ENCODE measurements around the gene ZNF79.

The ZNF79 gene

DNA sequence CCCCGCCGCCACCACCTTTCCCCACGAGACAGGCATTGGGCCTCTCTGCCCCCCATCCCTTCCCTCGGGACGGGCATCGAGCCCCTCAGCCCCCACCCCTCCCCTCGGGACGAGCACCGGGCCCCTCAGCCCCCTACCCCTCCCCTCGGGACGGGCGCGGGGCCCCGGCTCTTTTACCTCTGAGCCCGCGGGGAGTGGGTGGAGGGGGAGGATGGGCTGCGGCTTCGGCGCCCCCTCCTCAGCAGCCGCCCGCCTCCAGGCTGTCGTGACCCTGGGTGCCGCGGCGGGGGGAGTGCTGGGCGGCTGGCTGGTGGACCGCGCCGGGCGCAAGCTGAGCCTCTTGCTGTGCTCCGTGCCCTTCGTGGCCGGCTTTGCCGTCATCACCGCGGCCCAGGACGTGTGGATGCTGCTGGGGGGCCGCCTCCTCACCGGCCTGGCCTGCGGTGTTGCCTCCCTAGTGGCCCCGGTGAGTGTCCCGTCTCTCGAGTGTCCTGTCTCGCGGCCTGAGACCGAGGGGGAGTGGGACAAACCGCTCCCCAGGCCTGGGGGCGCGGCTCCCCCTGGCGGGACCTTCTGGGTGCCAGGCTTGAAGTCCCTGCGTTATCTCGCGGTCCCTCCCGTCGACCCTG is 26.4 kb upstream of the ZNF79 start:
- peak; percentile 76 for DNase-seq

DNA sequence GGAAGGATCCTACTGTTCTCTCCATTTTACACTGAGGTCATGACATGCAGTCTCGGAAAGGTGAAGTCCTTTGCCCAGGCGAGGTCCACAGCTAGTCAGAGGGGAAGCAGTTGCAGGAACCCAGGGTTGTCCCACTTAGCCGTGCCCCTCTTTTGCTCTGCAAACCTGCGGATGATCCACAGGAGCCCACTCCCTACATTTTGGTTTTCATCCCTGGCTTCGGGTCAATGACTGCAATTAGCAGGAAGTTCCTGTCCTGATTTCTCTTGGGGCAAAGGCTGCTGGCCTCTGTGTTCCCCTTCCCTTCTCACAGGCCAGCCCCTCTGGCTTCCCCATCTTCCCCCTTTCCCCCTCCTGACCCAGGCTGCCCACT is 25.9 kb upstream of the ZNF79 start:
- no peak for DNase-seq

DNA sequence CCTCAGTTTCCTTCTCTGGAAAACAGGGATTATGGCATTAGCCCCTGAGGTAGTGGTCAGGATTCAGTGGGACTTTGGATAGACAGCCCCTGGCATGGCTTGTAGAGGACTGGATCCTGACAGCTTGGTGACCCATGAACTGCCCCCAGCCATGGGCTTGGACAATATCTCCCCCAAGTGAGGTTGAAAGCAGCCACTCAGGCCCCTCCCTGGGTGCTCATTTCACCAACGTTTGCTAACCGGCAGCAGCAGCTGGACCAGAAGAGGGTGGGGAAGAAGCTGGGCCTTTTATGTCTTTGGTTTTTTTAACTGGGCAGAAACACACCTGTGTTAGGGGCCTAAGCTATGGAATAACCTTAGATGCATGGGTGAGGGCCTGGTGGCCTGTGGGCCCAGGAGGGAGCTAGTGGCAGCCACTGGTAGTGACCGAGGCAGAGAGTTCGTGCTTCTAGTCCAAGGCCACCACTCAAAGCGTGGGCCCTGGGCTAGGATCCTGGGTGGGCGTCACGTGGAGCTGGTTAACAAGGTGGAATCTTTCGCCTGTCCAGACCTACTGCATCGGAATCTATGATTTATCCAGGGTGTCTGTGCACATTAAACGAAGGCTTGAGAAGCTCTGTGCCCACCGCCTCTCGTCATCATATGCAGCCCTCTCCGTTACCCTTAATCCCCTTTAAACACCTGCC is 25.3 kb upstream of the ZNF79 start:
- no peak for DNase-seq

DNA sequence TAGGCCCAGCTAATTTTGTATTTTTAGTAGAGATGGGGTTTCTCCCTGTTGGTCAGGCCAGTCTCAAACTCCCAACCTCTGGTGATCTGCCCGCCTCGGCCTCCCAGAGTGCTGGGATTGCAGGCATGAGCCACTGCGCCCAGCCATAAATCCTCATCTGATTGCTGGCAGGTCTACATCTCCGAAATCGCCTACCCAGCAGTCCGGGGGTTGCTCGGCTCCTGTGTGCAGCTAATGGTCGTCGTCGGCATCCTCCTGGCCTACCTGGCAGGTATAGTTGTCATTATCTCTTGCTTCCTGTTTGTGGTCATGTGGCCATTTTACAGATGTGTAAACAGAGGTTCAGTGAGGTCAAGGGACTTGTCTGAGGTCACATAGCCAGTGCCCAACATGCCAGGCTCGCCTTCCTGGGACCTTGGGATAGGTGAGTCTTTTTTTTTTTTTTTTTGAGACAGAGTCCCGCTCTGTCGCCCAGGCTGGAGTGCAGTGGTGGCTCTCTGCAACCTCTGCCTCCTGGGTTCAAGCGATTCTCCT is 24.4 kb upstream of the ZNF79 start:
- no peak for DNase-seq

DNA sequence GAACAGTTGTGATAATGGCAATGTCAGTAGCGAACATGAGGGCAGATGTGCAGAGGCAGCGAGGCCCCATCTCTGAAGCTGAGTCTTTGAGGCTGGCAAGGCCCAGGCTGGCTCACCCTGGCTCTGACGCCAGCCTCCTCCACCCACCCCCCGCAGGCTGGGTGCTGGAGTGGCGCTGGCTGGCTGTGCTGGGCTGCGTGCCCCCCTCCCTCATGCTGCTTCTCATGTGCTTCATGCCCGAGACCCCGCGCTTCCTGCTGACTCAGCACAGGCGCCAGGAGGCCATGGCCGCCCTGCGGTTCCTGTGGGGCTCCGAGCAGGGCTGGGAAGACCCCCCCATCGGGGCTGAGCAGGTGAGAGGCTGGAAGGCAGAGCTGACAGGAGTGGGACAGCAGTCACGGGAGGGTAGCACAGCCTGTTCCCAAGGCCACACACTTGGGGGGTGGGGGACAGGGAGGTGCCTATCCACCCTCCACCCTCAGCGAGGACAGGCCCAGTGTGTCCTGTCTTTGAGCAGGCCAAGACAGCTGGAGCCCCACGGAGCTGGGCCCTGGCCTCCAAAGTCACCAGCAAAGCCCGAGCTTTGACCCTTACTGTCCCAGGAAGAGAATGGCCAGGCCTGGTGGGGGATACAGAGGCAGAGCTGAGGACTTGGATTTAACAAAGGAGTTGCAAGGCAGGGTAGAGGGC is 21.6 kb upstream of the ZNF79 start:
- DNase-seq, result no peak

DNA sequence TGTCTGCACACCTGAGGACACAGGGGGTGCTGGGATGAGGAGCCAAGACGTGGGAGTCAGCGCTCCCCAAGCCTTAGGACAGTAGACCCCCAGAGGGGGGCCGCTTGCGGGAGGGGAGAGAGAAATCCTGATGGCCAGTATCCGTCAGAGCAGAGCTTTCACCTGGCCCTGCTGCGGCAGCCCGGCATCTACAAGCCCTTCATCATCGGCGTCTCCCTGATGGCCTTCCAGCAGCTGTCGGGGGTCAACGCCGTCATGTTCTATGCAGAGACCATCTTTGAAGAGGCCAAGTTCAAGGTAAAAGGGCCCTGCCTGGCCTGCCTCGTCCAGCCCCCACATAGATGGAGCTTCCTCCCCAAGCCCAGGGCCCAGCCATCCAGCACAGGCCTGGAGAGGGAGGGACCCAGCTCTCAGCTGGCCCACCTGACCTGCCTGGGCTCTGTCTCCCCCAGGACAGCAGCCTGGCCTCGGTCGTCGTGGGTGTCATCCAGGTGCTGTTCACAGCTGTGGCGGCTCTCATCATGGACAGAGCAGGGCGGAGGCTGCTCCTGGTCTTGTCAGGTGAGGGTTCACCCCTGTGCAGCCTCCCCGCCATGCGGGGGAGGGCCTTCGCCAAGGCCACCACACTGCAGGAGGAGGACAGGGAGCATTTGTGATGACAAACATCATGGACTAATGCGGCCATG is 20.5 kb upstream of the ZNF79 start:
- DNase-seq, result no peak

DNA sequence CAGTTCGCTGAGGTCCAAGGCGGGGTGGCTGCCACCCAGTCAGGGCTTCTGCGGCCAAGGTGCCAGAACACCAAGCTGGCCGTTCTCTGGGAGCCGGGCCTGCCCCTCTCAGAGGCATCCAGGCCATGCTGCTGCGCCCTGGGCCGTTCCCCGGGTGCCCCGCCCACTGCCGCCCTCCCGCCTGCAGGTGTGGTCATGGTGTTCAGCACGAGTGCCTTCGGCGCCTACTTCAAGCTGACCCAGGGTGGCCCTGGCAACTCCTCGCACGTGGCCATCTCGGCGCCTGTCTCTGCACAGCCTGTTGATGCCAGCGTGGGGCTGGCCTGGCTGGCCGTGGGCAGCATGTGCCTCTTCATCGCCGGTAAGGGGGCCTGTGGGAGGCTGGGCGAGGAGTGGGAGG is 19.6 kb upstream of the ZNF79 start:
- DNase-seq, result no peak

DNA sequence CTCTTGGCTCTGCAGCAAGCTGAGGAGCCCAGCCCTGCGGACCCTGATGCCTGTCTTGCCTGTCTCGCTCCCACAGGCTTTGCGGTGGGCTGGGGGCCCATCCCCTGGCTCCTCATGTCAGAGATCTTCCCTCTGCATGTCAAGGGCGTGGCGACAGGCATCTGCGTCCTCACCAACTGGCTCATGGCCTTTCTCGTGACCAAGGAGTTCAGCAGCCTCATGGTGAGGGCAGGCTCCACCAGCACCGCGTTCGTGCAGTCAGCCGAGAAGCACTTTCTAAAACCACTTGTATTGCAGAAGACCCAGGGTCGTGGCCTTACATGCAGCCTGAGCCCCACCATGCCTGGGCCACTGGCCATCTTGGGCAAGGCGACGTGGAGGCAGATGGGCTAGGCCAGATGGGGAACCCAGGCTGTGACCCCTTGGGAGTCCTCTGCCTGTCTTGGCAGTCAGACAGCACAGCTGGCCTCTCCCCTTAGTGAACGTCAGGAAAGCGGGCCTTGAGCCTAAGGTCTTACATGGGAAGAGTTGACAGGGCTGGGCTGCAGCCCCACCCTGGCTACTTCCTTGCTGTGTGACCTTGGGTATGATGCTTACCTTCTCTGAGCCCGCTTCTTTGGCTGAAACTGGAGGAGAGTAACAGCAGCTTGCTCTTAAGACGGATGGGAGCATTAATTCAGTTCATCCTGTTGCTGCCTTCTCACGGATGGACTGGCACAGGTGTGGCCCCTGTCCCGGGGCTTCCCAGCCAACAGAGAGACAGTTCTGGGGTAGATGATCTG is 18.6 kb upstream of the ZNF79 start:
- no peak for DNase-seq

DNA sequence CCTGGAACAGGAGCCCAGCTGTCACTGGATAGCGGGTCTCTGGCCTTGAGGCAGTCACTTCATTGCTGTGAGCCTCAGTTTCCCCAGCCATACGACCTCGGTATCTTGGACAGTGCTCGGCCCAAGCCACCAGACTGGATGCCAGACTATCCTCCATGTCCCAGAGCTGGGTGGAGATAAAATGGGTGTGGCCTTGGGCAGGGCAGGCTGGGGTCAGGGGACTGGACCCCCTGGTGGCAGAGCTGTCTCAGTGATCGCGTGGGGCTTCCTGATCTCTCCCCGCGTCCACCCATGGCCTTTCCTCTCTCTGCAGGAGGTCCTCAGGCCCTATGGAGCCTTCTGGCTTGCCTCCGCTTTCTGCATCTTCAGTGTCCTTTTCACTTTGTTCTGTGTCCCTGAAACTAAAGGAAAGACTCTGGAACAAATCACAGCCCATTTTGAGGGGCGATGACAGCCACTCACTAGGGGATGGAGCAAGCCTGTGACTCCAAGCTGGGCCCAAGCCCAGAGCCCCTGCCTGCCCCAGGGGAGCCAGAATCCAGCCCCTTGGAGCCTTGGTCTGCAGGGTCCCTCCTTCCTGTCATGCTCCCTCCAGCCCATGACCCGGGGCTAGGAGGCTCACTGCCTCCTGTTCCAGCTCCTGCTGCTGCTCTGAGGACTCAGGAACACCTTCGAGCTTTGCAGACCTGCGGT is 17.2 kb upstream of the ZNF79 start:
- no peak for DNase-seq

DNA sequence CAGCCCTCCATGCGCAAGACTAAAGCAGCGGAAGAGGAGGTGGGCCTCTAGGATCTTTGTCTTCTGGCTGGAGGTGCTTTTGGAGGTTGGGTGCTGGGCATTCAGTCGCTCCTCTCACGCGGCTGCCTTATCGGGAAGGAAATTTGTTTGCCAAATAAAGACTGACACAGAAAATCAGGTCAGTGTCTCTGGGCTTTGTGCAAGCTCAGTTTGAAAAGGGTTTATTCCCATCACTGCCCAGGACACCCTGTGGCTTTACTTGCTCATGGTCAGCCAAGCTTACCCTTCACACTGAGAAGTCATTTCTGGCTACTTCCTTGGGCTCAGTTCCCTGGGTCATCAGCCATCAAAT is 16.7 kb upstream of the ZNF79 start:
- no peak for DNase-seq

DNA sequence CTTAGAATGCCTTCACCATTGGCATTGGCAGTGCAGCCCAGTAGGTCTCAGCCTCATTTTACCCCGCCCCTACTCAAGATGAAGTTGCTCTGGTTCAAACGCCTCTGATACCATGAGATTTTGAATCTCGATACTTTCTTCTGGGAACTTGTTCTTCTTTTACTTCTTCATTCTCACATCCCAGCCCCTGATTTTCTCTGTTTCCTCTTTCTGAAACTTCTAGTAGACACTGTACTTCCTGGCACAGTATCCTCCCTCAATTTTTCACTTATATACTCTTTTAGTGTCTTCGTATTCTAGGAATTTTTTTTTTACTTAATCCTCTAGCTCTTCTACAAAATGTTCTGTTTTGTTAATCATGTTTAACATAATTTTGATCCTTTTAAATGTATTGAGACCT is 13.1 kb upstream of the ZNF79 start:
- no peak for DNase-seq

DNA sequence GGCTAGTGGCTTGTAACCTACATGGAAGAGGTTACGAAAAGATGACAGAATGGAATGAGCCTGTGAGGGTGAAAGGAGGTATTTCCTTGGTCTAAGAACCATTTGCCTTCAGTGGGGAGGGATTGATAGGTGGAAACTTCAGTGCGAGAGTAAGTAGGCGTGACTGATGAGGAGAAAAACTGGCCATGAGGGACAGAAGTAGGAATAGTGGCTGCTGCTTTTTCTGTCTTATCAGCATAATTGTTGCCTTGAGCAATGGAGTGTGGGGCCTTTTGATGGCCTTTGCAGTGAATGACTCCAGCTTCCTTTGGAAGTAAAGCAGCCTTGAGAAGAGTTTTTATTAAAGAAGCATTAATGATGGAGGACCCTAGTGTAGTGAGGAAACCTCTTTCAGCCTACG is 9.0 kb upstream of the ZNF79 start:
- DNase-seq, result no peak

DNA sequence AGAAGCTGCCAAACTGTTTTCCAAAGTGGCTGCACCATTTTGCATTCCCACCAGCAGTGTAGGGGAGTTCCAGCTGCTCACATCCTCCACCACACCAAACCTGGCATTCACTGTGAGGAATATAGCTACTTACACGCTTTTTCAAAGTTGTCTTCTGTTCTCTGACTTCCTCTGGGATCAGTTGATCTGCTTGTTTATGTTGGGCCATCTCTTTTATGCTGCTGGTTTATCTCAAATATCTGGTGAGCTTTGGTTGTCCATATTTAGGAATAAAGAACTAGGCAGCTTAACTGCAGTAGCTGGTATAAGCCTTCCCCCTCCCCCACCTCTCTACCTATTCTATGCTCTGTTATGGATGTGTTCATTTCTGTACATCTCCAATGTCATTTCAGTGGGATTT is 8.5 kb upstream of the ZNF79 start:
- no peak for DNase-seq

DNA sequence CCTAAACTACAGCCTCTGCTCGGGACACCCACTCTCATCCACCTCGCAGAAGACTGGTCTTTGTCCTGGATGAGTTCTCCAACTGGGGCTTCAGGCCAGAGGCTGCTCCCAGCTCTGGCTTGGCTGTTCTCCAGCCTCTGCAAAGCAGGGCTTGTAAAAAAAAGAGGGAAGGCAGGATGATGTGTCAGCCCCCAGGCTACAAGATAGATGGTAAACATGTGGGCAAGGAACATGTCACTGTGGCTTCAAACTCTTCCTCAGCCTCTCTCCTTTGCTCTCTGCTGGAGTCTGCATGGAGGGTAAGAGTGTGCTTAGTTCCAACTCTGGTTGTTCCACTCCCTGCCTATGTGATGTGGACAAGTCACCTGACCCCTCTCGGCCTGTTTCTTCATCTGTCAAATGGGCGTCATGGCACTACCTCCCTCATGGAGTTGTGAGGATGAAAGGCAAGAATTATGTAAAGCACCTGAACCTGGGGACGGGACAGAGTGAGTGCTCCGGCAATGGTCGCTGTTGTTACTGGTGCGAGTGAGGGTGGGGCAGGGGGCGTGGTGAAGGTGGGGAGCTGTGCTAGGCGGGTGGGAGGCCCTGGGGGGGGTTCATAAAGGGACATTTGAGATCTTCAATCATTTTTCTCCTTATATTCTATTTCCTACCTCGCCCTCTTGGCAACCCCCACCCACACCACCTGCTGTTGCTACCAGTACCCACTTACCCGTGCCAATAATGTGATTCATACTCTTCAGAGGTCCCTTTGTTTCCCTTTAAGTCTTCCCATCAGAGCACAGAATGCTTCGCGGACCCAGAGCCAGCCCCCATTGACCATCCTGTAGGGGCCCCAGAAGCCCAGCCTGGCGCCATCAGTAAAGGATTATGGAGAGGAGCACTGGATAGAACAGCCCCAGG is 6.8 kb upstream of the ZNF79 start:
- DNase-seq, result no peak

DNA sequence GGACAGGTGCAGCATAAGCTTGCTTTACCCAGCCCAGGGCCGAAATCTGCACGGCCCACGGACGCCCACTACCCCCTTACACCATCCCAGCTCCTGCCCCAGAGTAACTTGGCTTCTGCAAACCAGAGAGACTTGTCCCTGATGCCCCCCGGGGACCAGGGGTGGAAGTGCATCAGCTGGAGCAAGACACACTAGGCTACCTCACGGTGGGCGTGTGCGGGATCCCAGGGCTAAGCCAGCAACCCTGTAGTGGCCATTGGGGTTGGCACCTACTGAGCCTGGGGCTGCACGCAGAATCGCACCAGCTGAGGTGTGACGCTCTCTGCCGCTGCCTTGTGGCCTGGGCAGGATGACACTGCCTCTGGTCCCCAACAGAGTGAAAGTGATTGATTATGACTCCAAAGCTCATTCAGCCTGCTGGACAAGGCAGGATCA is 6.1 kb upstream of the ZNF79 start:
- no peak for DNase-seq

DNA sequence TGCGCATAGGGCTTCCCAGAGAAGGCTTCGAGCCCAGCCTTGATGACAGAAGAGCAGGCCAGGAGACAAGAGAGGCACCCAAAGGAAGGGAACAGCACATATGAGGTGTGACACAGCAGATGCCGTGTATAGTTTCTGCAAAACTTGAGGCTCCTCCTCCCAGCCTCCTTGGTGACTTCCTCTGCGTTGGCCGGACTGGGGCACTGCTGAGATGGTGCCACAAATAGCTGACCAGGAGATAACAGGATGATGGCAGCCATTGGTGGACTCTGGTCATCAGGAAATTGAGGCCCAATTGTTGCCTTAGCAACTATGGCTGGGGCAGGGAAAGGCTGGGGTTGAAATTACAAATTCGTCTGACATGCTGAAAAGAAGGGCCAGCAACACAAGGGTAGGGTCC is 4.8 kb upstream of the ZNF79 start:
- no peak for DNase-seq

DNA sequence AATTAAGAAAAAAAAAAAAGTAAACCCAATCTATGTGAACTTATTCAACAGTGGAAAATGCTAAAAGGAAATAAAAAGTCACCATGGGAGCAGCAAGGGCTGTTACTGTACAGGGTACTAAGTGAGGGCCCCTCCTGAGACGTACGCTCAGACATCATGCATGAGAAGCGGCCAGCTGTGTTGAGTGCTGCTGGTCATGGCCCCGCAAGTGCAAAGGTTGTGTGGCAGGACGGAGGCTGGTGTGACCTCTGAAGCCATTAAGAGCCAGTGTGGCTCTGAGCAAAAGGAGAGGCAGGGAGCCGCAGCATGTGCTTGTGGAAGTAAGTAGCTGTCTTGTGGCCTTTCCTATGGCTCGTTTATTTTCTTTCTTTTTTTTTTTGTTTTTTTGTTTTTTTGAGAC is 3.1 kb upstream of the ZNF79 start:
- DNase-seq, result no peak

DNA sequence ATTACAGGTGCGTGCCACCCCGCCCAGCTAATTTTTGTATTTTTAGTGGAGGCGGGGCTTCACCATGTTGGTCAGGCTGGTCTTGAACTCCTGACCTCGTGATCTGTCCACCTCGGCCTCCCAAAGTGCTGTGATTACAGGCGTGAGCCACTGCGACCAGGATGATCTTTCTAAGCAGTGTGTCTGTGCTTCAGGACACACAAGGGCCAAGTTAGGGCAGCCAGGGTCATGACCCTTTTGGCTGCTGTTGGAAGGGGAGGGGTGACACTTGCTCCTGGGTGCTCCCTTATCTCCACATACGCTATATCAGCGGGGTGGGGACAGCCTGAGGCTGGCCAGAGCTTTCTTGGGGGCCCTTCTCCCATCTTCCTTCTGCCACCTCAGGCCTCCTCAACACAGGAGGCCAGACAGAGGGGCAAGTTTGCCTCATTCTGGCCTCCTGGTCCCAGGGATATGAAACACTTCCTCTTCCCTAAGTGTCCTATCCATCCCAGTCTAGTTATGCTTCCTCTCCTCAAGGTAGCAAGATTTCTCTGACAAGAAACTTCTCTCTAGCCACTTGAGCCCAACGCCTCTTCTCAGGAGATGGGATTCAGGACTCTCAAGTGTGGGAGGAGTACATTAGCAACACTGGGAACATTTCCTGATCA is 1.9 kb upstream of the ZNF79 start:
- no peak for DNase-seq

DNA sequence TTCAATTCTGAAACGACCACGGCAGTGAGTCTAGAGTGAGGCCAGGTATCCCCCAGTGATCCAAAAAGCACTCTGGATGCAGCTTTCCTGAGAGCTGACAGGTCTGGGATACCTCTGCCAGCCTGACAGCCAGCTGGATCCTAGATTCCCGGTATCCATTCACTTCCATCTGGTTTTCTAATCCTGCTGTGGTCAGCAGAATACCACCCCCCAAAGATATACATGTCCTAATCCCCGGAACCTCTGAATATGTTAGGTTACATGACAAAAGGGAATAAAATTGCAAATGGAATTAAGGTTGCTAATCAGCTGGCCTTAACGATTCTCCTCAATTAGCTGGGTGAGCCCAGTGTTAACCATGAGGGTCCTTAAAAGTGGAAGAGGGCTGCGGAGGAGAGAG is 1.4 kb upstream of the ZNF79 start:
- DNase-seq, result no peak

DNA sequence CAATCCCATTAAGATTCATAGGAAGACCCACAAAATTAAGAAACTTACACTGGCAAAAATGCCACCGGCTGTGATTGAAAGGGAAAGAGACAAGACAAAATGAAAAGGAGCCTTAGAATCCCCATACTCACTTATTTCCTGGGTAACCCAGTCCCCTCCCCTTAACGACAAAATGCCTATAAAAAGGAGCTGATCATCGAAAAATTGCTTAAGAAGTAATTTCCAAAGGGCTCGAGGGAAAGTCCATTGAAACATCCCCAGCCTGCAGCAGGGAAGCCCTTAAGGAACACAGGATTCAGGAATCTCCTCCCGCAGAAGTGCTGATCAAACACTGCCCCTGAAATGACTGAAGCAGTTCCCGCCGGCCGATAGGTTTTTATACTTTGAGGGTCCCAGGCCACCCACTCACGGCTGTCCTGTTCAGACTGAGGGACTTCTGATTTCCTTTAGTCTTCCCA is 677 bp upstream of the ZNF79 start:
- DNase-seq, result no peak
